HCT116 (cell line): ENCODE measurements around the gene SLC4A2. TPM values are rescaled to one million over a fixed set of nuclear protein-coding genes. Genes with fewer than 3 reads are reported as not detected.

Source experiments
- ATAC-seq: fragments of 200-7000 bp; cut with Tn5 transposase; 2 replicates; pipeline ENCODE4 v1.9.1; 2020; ENCODE audit warnings: mild to moderate bottlenecking, moderate library complexity
- BruUV-seq: library from RNA; stranded (reverse); fragments of 400-500 nt; replicated peaks from 2 replicates; lab custom pipeline; 2021; lab: Mats Ljungman, UMichigan
- CTCF ChIA-PET: fragments of 300-600 bp; sonication (Branson Sonifier 250); formaldehyde crosslinking; loops from one replicate; lab custom pipeline; 2021; ENCODE audit warnings: antibody characterized with exemption; lab: Charles Lee
- POLR2A ChIA-PET: fragments of 300-600, 350-600 bp; sonication (Branson Sonifier 250); formaldehyde crosslinking; loops from one replicate; lab custom pipeline; 2021; ENCODE audit warnings: antibody characterized with exemption; lab: Charles Lee
- RAD21 ChIA-PET, 2 experiments: fragments of 300-600 bp; sonication (Branson Sonifier 250); formaldehyde crosslinking; loops; one replicate each; lab custom pipeline; 2023; ENCODE audit warnings: low total read pairs in 2 of 2; ENCODE audit not compliant: uncharacterized antibody in 2 of 2, unreplicated experiment in 2 of 2, low non-redundant PET in 1 of 2; lab: Charles Lee
- DNase-seq: peaks from one replicate; pipeline ENCODE4 v3.0.0-alpha.2; 2010; ENCODE audit warnings: low read depth, low spot score
- H2AFZ ChIP-seq: fragments of 200-600 bp; shearing (Covaris generic), sonication (generic); 2 replicates; pipeline ENCODE4 v1.6.1; 2017; ENCODE audit warnings: low read depth, mixed run types, mixed read lengths, antibody characterized with exemption, low read length; ENCODE audit not compliant: poor library complexity, severe bottlenecking
- H3K27ac ChIP-seq: 2 replicates; pipeline ENCODE4 v1.5.1; 2012; ENCODE audit warnings: low read depth, low read length
- H3K27me3 ChIP-seq: fragments of 200-600 bp; sonication (generic); 2 replicates; pipeline ENCODE4 v1.6.1; 2016; ENCODE audit warnings: mixed run types, low read length, mixed read lengths; ENCODE audit not compliant: insufficient read depth
- H3K36me3 ChIP-seq, 2 experiments: fragments of 200-500 bp in 1 of 2; fragments of 200-600 bp in 1 of 2; sonication (Bioruptor generic) in 1 of 2; sonication (generic) in 1 of 2; 2 replicates each; pipeline versions ENCODE4 v1.5.1 to v1.6.1; 2014 to 2016; ENCODE audit warnings: low read length in 2 of 2, inconsistent platforms in 1 of 2, mixed read lengths in 1 of 2, mixed run types in 1 of 2; ENCODE audit not compliant: insufficient read depth in 2 of 2, control insufficient read depth in 1 of 2
- H3K4me1 ChIP-seq, 2 experiments: fragments of 200-600 bp in 1 of 2; sonication (generic) in 1 of 2; 2 replicates each; pipeline versions ENCODE4 v1.5.1 to v1.6.1; 2012 to 2017; ENCODE audit warnings: low read length in 2 of 2, inconsistent platforms in 1 of 2, mild to moderate bottlenecking in 1 of 2, mixed read lengths in 1 of 2, mixed run types in 1 of 2, moderate library complexity in 1 of 2; ENCODE audit not compliant: insufficient read depth in 2 of 2, control insufficient read depth in 1 of 2
- H3K4me2 ChIP-seq: fragments of 200-600 bp; sonication (generic); 2 replicates; pipeline ENCODE4 v1.6.1; 2017; ENCODE audit warnings: mixed run types, low read length, mixed read lengths
- H3K4me3 ChIP-seq, 2 experiments: fragments of 200-600 bp in 1 of 2; sonication (generic) in 1 of 2; replicated peaks in 1 of 2; 2 replicates each; pipeline ENCODE4 v1.5.1; 2011 to 2016; ENCODE audit warnings: low read length in 2 of 2, control low read depth in 1 of 2, low read depth in 1 of 2, mild to moderate bottlenecking in 1 of 2, mixed read lengths in 1 of 2, mixed run types in 1 of 2
- H3K79me2 ChIP-seq: fragments of 200-600 bp; sonication (generic); 2 replicates; pipeline ENCODE4 v1.6.1; 2017; ENCODE audit warnings: mild to moderate bottlenecking, mixed run types, low read length, moderate library complexity, mixed read lengths; ENCODE audit not compliant: insufficient read depth
- H3K9ac ChIP-seq: fragments of 200-600 bp; sonication (generic); 2 replicates; pipeline ENCODE4 v1.6.1; 2016; ENCODE audit warnings: low read length, mixed read lengths
- H3K9me2 ChIP-seq: fragments of 200-600 bp; sonication (generic), shearing (Covaris generic); 2 replicates; pipeline ENCODE4 v1.6.1; 2017; ENCODE audit warnings: mixed run types, mild to moderate bottlenecking, moderate library complexity; ENCODE audit not compliant: insufficient read depth
- H3K9me3 ChIP-seq, 2 experiments: fragments of 200-500 bp in 1 of 2; fragments of 200-600 bp in 1 of 2; sonication (Bioruptor generic) in 1 of 2; sonication (generic) in 1 of 2; 2 replicates each; pipeline ENCODE4 v1.6.1; 2014 to 2017; ENCODE audit warnings: low read length in 2 of 2, mixed read lengths in 2 of 2, inconsistent platforms in 1 of 2, low read depth in 1 of 2, mild to moderate bottlenecking in 1 of 2, mixed run types in 1 of 2, moderate library complexity in 1 of 2; ENCODE audit not compliant: control insufficient read depth in 1 of 2, insufficient read depth in 1 of 2
- H4K20me1 ChIP-seq: fragments of 200-600 bp; sonication (generic), shearing (Covaris generic); 2 replicates; pipeline ENCODE4 v1.6.1; 2017; ENCODE audit warnings: mixed run types, mild to moderate bottlenecking, moderate library complexity; ENCODE audit not compliant: insufficient read depth
- CEBPB ChIP-seq: IDR thresholded peaks from 2 replicates; pipeline ENCODE4 v1.6.1; 2012; ENCODE audit warnings: low read depth
- POLR2AphosphoS5 ChIP-seq: IDR thresholded peaks from 2 replicates; pipeline ENCODE4 v1.6.1; 2011; ENCODE audit warnings: mild to moderate bottlenecking, low read depth, low read length, moderate library complexity
- YY1 ChIP-seq: IDR thresholded peaks from 2 replicates; pipeline ENCODE4 v1.6.1; 2011; ENCODE audit warnings: low read length, low read depth, moderate library complexity, mild to moderate bottlenecking; ENCODE audit not compliant: insufficient replicate concordance; ENCODE audit errors: extremely low read depth
- intact Hi-C: fragments of 100-400 bp; cut with micrococcal nuclease; formaldehyde crosslinking; loops from 2 replicates; pipeline ENCODE4 v1.10.0; 2022
- total RNA-seq: library from RNA; stranded (reverse); gene quantifications from one replicate; pipeline ENCODE4 v1.2.1, GENCODE V29; 2021; ENCODE audit not compliant: unreplicated experiment
- TF ChIP-seq, protein P1 (sequence below): IDR thresholded peaks from 2 replicates; pipeline ENCODE4 v1.6.1; 2012

SLC4A2 gene
- total RNA-seq, 1 experiment from 2014 or later = 240 TPM

DNA sequence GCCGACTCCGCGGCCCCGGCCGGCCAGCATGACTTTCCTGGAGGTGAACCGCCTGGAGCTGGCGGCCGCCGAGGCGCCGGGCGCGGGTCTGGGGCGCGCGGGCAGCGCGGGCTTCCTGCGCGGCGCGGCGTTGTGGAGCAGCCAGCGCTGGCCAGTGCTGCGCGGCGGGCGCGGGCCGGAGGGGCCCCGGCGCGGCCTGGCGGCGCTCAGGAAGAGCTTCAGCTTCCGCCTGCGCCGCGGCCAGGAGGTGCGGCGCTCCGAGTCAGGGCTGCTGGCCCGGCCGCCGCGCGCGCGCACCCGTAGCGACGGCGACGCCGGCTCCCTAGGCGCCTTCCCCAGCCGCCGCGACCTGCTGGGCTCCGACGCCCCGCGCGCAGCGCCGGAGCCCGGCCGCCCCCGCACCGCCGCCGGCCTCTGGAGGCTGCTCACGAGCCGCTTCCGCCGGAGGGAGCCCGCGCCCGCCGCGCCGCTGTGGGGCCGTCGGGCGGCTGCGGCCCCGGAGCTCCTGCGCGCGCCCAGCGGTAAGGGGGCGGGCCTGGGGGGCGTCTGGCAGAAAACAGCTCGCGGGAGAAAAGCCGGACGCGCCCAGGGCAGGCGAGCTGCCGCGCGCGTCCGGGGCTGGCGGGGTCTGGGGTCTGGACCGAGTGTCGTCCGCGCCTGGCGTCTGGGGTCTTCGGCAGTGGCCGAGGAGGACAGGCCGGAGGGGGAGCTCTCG is 55.9 kb downstream of the SLC4A2 start:
- no peaks in the 10 kb centered on the region for H3K9me3 ChIP-seq
- ATAC-seq = no peak
- intact Hi-C loops = no loop called here
- TF ChIP-seq, protein P1, sequence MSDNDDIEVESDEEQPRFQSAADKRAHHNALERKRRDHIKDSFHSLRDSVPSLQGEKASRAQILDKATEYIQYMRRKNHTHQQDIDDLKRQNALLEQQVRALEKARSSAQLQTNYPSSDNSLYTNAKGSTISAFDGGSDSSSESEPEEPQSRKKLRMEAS = no peak
- no peak for TF ChIP-seq YY1
- TF ChIP-seq, all 23 proteins: peak for 0
- peaks cover 71% of the 10 kb centered on the region for H3K79me2 ChIP-seq
- H3K36me3 ChIP-seq = peaks cover 4 to 18% of the 10 kb centered on the region in 2 experiments; a peak in 3 of 4 replicates
- no peak for DNase-seq
- H4K20me1 ChIP-seq = no peaks in the 10 kb centered on the region; the same call in 1 of the 2 replicates
- ChIA-PET CTCF (interaction anchor here (0.8 to 1.7 kb wide), 5 partner anchors 9 to 150 kb away, joined by 3 to 5 read pairs (median 3); no protein-coding TSS in a partner anchor), POLR2A (interaction anchor here (1.0 to 1.4 kb wide), 4 partner anchors 30 to 54 kb away, joined by 3 to 7 read pairs (median 4); partner anchors contain the start of gene AGAP3), RAD21 (no interaction called here)
- H3K4me3 ChIP-seq = peak overlapping the region; percentile 48 to 68
- peak overlapping the region; percentile 64 for H3K9ac ChIP-seq
- H3K4me1 ChIP-seq = peaks cover 33 to 58% of the 10 kb centered on the region in 2 experiments
- no peaks in the 10 kb centered on the region for H3K27me3 ChIP-seq
- no peak overlapping the region for H2AFZ ChIP-seq
- no TSS peak for BruUV-seq
- H3K27ac ChIP-seq = peak overlapping the region; percentile 82
- H3K4me2 ChIP-seq = peak overlapping the region; percentile 99
- no peaks in the 10 kb centered on the region for H3K9me2 ChIP-seq

DNA sequence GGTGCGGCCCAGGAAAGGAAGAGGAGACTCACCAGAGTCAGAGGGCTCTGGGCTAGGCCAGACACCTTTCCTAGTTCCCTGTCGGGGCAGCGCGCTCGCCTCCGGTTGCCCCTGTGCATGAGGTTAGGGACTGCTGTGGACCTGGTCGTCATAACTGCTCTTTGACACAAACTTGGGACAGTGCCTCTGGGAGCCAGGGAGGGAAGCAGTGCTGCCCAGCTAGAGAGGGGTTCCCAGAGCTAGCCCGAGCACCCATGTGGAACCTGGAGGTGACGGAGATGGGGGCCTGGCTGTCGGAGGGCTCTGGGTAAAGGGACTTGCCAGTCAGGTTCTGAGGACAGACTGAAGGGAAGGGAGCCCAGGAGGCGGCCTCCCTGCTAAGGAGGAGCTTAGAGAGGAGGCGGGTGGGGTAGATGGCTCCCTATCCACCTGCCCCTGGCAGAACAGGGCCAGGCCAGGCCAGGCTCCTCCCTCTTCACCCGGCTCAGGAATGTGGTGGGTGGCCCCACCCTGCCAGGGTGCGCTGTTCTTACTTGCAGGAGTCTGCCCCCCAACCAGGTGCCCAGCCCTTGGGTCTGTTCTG is 56.5 kb downstream of the SLC4A2 start:
- no peaks in the 10 kb centered on the region; the same call in 1 of the 2 replicates for H4K20me1 ChIP-seq
- peak overlapping the region; percentile 48 to 68 for H3K4me3 ChIP-seq
- intact Hi-C loops = no loop called here
- no peak overlapping the region for H2AFZ ChIP-seq
- BruUV-seq = no TSS peak
- DNase-seq (peak; percentile 81), ATAC-seq (peak; percentile 88)
- peak overlapping the region; percentile 82 for H3K27ac ChIP-seq
- peak overlapping the region; percentile 99 for H3K4me2 ChIP-seq
- peaks cover 4 to 22% of the 10 kb centered on the region in 2 experiments; a peak in 3 of 4 replicates for H3K36me3 ChIP-seq
- TF ChIP-seq YY1 (peak; percentile 53), POLR2AphosphoS5 (peak; percentile 90), CEBPB (no peak)
- TF ChIP-seq, all 23 proteins: peak for 2
- H3K9me3 ChIP-seq = no peaks in the 10 kb centered on the region
- peaks cover 29 to 52% of the 10 kb centered on the region in 2 experiments for H3K4me1 ChIP-seq
- POLR2A ChIA-PET = interaction anchor here (1.0 to 1.4 kb wide), 4 partner anchors 30 to 55 kb away, joined by 3 to 7 read pairs (median 4); partner anchors contain the start of gene AGAP3
- CTCF ChIA-PET = interaction anchor here (0.8 to 1.7 kb wide), 5 partner anchors 8 to 151 kb away, joined by 3 to 5 read pairs (median 3); no protein-coding TSS in a partner anchor
- H3K9me2 ChIP-seq = no peaks in the 10 kb centered on the region
- peaks cover 65% of the 10 kb centered on the region for H3K79me2 ChIP-seq
- RAD21 ChIA-PET = no interaction called here
- H3K9ac ChIP-seq = peak overlapping the region; percentile 64
- no peaks in the 10 kb centered on the region for H3K27me3 ChIP-seq
